ENCODE measurements around the gene CHMP3. TPM values are rescaled to one million over a fixed set of nuclear protein-coding genes. Genes with fewer than 3 reads are reported as not detected.

Gene CHMP3
- total and polyA plus RNA-seq, 2 of the 13 experiments (the other 11 are each of a cell fraction or from before 2014, with no cell fraction given), result 64.1 to 114 TPM

DNA sequence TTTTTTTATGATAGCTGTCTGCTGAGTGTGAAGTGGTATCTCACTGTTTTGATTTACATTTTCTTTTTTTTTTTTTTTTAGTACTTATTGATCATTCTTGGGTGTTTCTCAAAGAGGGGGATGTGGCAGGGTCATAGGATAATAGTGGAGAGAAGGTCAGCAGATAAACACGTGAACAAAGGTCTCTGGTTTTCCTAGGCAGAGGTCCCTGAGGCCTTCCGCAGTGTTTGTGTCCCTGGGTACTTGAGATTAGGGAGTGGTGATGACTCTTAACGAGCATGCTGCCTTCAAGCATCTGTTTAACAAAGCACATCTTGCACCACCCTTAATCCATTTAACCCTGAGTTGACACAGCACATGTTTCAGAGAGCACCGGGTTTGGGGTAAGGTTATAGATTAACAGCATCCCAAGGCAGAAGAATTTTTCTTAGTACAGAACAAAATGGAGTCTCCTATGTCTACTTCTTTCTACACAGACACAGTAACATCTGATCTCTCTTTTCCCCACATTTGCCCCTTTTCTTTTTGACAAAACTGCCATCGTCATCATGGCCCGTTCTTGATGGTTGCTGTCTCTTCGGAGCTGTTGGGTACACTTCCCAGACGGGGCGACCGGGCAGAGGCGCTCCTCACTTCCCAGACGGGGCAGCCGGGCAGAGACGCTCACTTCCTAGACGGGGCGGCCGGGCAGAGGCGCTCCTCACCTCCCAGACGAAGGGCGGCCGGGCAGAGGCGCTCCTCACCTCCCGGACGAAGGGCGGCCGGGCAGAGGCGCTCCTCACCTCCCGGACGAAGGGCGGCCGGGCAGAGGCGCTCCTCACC, 18.8 kb downstream of the CHMP3 start (continued):
- TF ChIP-seq FOXA3 (CRISPR knock-in tag; IDR thresholded peaks at IDR 0.05), result peak; percentile 63
- peak; percentile 78; the same call in 1 of the 2 replicates for TF ChIP-seq ZNF652 (CRISPR knock-in tag; IDR thresholded peaks at IDR 0.05; ENCODE audit: borderline replicate concordance, low read depth)
- TF ChIP-seq, protein P1, sequence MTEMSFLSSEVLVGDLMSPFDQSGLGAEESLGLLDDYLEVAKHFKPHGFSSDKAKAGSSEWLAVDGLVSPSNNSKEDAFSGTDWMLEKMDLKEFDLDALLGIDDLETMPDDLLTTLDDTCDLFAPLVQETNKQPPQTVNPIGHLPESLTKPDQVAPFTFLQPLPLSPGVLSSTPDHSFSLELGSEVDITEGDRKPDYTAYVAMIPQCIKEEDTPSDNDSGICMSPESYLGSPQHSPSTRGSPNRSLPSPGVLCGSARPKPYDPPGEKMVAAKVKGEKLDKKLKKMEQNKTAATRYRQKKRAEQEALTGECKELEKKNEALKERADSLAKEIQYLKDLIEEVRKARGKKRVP (CRISPR knock-in tag; IDR thresholded peaks at IDR 0.05), result 0 out of 4 replicates have a peak, but pooled peaks of 1 of the 2 experiments have one; percentile 9
- TF ChIP-seq TARDBP (CRISPR knock-in tag; IDR thresholded peaks at IDR 0.05), result 0 out of 2 replicates have a peak, but pooled peaks have one; percentile 17
- TF ChIP-seq, protein P2, sequence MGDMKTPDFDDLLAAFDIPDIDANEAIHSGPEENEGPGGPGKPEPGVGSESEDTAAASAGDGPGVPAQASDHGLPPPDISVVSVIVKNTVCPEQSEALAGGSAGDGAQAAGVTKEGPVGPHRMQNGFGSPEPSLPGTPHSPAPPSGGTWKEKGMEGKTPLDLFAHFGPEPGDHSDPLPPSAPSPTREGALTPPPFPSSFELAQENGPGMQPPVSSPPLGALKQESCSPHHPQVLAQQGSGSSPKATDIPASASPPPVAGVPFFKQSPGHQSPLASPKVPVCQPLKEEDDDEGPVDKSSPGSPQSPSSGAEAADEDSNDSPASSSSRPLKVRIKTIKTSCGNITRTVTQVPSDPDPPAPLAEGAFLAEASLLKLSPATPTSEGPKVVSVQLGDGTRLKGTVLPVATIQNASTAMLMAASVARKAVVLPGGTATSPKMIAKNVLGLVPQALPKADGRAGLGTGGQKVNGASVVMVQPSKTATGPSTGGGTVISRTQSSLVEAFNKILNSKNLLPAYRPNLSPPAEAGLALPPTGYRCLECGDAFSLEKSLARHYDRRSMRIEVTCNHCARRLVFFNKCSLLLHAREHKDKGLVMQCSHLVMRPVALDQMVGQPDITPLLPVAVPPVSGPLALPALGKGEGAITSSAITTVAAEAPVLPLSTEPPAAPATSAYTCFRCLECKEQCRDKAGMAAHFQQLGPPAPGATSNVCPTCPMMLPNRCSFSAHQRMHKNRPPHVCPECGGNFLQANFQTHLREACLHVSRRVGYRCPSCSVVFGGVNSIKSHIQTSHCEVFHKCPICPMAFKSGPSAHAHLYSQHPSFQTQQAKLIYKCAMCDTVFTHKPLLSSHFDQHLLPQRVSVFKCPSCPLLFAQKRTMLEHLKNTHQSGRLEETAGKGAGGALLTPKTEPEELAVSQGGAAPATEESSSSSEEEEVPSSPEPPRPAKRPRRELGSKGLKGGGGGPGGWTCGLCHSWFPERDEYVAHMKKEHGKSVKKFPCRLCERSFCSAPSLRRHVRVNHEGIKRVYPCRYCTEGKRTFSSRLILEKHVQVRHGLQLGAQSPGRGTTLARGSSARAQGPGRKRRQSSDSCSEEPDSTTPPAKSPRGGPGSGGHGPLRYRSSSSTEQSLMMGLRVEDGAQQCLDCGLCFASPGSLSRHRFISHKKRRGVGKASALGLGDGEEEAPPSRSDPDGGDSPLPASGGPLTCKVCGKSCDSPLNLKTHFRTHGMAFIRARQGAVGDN (CRISPR knock-in tag; IDR thresholded peaks at IDR 0.05), result peak; percentile 64
- TF ChIP-seq, protein P3, sequence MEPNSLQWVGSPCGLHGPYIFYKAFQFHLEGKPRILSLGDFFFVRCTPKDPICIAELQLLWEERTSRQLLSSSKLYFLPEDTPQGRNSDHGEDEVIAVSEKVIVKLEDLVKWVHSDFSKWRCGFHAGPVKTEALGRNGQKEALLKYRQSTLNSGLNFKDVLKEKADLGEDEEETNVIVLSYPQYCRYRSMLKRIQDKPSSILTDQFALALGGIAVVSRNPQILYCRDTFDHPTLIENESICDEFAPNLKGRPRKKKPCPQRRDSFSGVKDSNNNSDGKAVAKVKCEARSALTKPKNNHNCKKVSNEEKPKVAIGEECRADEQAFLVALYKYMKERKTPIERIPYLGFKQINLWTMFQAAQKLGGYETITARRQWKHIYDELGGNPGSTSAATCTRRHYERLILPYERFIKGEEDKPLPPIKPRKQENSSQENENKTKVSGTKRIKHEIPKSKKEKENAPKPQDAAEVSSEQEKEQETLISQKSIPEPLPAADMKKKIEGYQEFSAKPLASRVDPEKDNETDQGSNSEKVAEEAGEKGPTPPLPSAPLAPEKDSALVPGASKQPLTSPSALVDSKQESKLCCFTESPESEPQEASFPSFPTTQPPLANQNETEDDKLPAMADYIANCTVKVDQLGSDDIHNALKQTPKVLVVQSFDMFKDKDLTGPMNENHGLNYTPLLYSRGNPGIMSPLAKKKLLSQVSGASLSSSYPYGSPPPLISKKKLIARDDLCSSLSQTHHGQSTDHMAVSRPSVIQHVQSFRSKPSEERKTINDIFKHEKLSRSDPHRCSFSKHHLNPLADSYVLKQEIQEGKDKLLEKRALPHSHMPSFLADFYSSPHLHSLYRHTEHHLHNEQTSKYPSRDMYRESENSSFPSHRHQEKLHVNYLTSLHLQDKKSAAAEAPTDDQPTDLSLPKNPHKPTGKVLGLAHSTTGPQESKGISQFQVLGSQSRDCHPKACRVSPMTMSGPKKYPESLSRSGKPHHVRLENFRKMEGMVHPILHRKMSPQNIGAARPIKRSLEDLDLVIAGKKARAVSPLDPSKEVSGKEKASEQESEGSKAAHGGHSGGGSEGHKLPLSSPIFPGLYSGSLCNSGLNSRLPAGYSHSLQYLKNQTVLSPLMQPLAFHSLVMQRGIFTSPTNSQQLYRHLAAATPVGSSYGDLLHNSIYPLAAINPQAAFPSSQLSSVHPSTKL (CRISPR knock-in tag; IDR thresholded peaks at IDR 0.05), result peak; percentile 73
- 0 out of 2 replicates have a peak, but pooled peaks have one; percentile 12 for TF ChIP-seq MED1 (CRISPR knock-in tag; IDR thresholded peaks at IDR 0.05)

Measured in HepG2 (cell line).